Loucy (cell line): ENCODE data around the gene H19.

Source experiments
- EZH2phosphoT487 ChIP-seq: fragments of 200-600 bp; IDR thresholded peaks from 2 replicates; pipeline ENCODE4 v1.6.1; 2018; ENCODE audit warnings: antibody characterized with exemption, mild to moderate bottlenecking, moderate library complexity, borderline replicate concordance
- TF ChIP-seq, protein P1 (sequence below): fragments of 200-600 bp; sonication (generic); conservative IDR thresholded peaks from 2 replicates; pipeline ENCODE4 v1.5.1; 2014; ENCODE audit warnings: mild to moderate bottlenecking, antibody characterized with exemption, low read length

DNA sequence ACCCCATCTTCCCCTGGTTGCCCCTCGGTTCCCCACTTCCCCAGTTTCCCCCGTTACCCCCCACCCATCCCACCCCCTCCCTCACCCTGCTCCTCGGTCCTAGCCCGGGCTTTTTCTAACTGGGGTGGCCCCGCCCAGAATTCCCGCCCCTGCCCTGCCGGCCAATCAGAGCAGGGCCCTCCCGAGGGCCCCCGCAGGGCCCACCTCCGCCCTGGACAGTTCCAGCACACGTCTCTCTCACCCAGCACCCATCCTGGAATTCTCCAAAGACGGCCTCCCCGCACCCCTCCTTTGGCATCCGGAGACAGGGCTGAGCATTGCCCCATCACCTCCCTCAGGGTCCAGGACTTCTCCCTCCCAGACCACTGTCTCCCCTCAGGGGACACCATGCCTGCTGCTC, at the start of gene H19:
- TF ChIP-seq, protein P1, sequence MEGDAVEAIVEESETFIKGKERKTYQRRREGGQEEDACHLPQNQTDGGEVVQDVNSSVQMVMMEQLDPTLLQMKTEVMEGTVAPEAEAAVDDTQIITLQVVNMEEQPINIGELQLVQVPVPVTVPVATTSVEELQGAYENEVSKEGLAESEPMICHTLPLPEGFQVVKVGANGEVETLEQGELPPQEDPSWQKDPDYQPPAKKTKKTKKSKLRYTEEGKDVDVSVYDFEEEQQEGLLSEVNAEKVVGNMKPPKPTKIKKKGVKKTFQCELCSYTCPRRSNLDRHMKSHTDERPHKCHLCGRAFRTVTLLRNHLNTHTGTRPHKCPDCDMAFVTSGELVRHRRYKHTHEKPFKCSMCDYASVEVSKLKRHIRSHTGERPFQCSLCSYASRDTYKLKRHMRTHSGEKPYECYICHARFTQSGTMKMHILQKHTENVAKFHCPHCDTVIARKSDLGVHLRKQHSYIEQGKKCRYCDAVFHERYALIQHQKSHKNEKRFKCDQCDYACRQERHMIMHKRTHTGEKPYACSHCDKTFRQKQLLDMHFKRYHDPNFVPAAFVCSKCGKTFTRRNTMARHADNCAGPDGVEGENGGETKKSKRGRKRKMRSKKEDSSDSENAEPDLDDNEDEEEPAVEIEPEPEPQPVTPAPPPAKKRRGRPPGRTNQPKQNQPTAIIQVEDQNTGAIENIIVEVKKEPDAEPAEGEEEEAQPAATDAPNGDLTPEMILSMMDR, result no peak
- no peak for TF ChIP-seq EZH2phosphoT487
